Fibroblast of the aortic adventitia (primary cell): Measurements from ENCODE around the gene LAMA4. TPM values are rescaled to one million over a fixed set of nuclear protein-coding genes. Genes with fewer than 3 reads are reported as not detected.

ENCODE experiments used
- DNase-seq: peaks from one replicate; pipeline ENCODE4 v3.0.0-alpha.2; 2010; ENCODE audit warnings: low read depth
- H3K4me3 ChIP-seq: 2 replicates; pipeline ENCODE4 v1.5.1; 2011; ENCODE audit warnings: low read depth, mild to moderate bottlenecking, control low read depth, low read length, moderate library complexity
- total RNA-seq: library from RNA; depleted of rRNA; stranded (reverse); fragments of >200 nt; gene quantifications from 2 replicates; pipeline ENCODE4 v1.2.3, GENCODE V29; 2012; ENCODE audit warnings: low replicate concordance
- TF ChIP-seq, protein P1 (sequence below): IDR thresholded peaks from 2 replicates; pipeline ENCODE4 v1.5.1; 2011; ENCODE audit warnings: mild to moderate bottlenecking, low read length, control low read depth, inconsistent platforms; ENCODE audit not compliant: insufficient read depth

The LAMA4 gene
- total RNA-seq, 1 donor, result 306 TPM

DNA sequence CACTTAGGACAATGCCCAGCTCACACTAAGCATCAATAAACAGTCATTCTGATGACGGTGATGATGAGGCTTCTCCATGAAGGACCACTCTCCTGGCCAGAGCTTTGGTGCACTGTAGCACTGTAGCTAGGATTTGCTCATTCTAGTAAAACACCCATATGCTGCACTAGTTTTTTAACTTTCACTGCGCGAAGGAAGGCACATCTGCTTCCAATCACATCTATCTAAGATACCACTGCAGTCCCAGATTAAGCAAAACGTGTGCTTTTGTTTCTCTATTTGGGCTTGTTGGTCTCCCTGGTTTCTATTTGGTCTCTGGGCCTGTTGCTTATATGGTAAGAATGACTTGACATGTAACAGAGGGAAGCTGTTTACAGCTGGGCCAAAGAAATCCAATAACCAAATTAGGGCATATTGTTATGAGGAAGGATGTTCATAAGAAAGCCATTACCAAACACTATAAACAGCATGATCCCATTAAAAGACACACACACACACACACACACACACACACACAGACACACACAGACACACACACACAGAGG is 104.6 kb downstream of the LAMA4 start:
- H3K4me3 ChIP-seq, result no peak overlapping the region
- TF ChIP-seq, protein P1, sequence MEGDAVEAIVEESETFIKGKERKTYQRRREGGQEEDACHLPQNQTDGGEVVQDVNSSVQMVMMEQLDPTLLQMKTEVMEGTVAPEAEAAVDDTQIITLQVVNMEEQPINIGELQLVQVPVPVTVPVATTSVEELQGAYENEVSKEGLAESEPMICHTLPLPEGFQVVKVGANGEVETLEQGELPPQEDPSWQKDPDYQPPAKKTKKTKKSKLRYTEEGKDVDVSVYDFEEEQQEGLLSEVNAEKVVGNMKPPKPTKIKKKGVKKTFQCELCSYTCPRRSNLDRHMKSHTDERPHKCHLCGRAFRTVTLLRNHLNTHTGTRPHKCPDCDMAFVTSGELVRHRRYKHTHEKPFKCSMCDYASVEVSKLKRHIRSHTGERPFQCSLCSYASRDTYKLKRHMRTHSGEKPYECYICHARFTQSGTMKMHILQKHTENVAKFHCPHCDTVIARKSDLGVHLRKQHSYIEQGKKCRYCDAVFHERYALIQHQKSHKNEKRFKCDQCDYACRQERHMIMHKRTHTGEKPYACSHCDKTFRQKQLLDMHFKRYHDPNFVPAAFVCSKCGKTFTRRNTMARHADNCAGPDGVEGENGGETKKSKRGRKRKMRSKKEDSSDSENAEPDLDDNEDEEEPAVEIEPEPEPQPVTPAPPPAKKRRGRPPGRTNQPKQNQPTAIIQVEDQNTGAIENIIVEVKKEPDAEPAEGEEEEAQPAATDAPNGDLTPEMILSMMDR, result no peak
- DNase-seq, result peak; percentile 95

DNA sequence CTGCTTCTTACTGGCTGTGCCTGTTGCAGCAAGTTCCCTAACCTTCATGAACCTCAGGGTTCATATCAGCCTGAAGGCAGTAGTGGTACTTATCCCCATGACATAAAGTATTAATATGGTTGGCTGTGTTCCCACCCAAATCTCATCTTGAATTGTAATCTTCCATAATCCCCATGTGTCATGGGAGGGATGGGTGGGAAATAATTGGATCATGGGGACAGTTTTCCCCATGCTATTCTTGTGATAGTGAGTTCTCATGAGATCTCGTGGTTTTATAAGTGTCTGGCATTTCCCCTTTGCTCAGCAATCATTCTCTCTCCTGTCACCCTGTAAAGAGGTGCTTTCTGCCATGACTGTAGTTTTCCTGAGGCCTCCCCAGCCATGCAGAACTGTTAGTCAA is 105.1 kb downstream of the LAMA4 start:
- TF ChIP-seq, protein P1, result no peak
- no peak overlapping the region for H3K4me3 ChIP-seq
- DNase-seq, result peak; percentile 27

DNA sequence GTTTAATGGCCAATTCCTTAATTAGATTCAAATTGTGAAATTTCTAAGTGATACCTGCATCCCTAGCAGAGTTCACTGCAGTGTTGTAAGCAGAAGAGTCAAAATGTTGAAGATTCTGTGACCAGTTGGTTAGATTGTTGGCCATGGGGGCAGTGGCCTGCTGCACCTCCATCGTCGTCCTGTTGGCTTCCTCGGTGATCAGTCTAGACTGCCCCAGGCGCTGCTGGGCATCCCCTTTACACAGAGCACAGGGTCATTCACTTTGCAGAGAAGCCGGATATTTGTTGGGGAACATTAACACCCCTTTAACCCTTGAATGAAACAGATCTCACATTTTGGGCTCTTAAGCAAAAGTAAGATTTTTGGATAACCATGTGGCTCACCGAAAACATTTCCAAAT is 106.3 kb downstream of the LAMA4 start:
- TF ChIP-seq, protein P1, result no peak
- no peak for DNase-seq
- H3K4me3 ChIP-seq, result no peak overlapping the region

DNA sequence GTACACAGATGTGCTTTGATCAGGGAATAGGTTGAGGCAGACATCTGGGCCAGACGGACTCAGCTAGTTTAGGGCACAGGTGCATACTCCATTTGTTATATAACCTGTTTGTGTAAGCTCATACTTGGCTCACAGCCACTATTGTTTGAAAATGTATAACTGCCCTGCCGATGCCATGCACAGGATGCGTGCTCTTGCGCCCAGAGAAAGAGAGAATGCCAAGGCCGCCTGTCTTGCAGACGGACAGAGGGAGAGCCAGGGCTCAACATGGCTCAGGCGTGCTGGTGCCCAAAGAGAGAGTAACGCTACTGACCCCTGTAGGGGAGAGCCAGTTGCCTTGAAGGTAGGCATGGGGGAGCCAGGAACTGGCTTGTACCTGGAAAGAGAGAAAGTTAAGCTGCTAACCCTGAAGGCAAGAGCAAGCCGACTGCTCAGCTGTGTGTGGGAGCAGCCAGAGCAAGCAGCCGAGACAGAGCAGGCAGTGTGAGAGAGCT is 109.2 kb downstream of the LAMA4 start:
- no peak overlapping the region for H3K4me3 ChIP-seq
- TF ChIP-seq, protein P1, result no peak
- DNase-seq, result no peak

DNA sequence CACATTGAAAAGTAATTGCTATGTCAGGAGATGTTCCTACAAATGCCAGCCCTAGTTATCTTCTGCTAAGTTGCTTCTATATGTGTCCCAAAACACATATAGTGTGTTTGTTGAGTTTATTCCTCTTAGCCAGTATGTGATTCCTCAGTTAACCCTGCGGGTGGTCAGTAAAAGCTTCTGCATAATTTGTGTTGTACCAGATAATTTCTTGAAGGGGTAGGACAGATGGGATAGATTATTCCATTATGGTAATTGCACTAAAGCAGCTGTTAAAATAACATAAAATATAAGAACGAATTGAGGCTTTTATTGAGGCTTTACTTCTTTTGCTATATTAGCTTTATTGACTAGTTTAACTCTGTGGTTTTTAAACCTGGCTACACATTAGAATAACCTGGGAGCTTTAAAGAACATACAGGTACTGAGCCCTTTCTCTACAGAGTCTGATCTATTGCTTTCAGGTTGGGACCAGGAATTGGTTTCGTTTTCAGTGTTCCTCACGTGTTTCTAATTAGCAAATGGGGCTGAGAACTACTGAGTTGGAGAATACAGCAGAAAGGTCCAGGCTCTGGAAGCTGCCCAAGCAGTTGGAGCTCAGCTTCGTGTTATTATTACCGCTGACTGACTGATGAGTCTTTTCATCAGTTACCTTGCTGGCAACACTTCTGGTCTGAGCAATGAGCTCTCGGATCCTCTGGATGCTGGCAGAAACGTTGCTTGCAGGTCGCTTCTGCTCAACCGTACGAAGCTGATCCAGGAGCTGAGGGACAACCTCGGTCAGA is 110.0 kb downstream of the LAMA4 start:
- H3K4me3 ChIP-seq, result no peak overlapping the region
- TF ChIP-seq, protein P1, result no peak
- no peak for DNase-seq

DNA sequence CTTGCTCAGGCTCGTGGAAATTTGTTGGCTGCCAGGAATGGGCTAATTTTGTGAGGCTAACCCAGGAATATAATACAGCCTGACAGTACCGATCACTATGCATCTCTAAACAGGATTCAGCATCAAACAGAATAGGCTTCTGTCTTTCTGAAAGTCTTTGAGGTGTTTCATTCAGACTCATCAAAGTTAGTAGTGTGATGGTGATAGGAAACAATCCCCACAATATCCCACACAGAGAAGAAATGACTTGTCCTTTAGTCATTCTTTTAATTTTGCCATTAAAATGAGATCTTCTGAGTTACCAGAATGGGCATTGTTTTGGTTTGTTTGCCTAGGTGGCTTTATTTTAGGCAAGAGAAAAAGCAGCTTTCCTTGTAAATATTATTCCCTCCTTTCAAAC is 112.7 kb downstream of the LAMA4 start:
- TF ChIP-seq, protein P1, result no peak
- DNase-seq, result no peak
- H3K4me3 ChIP-seq, result no peak overlapping the region

DNA sequence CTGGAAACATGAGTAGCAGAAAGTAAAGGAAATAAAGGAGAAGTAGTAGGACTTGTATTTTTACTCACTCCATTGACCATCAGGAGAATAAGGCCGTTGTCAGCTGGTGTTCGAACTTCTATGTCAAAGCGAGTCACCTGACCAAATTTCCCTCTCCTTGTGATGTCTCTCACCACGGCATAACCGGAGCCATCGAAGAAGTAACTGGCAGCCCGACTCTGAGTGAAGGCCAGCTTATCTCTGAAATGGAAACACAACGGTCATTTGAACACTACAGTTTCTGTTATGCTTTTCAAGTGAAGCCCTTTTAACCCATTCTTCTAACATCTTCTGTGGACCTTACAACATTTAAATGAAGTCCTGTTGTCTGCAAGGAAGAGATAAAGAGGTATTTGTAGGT is 115.3 kb downstream of the LAMA4 start:
- TF ChIP-seq, protein P1, result no peak
- no peak overlapping the region for H3K4me3 ChIP-seq
- DNase-seq, result no peak
